ENCODE results near the gene CASP3. TPM values are rescaled to one million over a fixed set of nuclear protein-coding genes. Genes with fewer than 3 reads are reported as not detected.

CASP3 gene
- total RNA-seq, 1 experiment from 2014 or later = 107 TPM

DNA sequence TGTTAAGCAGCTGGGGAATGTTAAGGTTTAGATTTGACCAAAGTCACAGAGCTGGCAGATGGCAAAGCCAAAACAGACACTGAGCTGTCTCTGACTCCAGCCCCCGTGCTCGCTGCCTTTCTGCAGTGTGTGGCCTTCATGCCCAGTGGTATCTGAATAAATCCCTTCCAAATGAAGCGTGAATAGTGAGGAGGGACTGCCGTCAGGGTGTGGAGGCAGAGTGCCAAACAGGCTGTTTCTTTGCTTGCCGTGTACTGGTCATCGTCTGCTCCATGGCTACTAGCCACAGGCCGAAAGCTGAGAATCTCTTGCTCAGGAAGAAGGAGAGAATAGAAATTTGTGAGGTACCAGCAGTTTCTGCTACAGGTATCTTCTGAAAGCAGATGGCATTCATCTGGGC is 20.0 kb upstream of the CASP3 start:
- no peaks in the 10 kb centered on the region for H3K27me3 ChIP-seq (ENCODE audit: insufficient read depth, low read length)
- no peak overlapping the region for H2AFZ ChIP-seq (ENCODE audit: low read length)
- no peak overlapping the region for H3K9ac ChIP-seq (ENCODE audit: extremely low read depth, insufficient read length, low read length)
- H3K4me3 Mint-ChIP-seq = no peak overlapping the region
- H3K14ac ChIP-seq (ENCODE audit: insufficient read depth, low read length) = no peak overlapping the region
- no peaks in the 10 kb centered on the region for H4K20me1 ChIP-seq (ENCODE audit: control insufficient read depth, insufficient read depth, insufficient read length)
- no peaks in the 10 kb centered on the region for H3K27me3 Mint-ChIP-seq (ENCODE audit: low read depth)
- no peak overlapping the region for H2BK12ac ChIP-seq (ENCODE audit: insufficient read length, low read depth, low read length)
- no peaks in the 10 kb centered on the region for H3K9me3 Mint-ChIP-seq
- H4K5ac ChIP-seq (ENCODE audit: insufficient read length, low read depth, low read length) = no peak overlapping the region
- H3K23ac ChIP-seq (ENCODE audit: insufficient read length, low read depth, low read length) = no peak overlapping the region
- no peak overlapping the region for H3K18ac ChIP-seq (ENCODE audit: insufficient read length, low read depth, low read length)
- H3T11ph ChIP-seq (ENCODE audit: low read length) = no peak overlapping the region
- no peak for DNase-seq
- no peak overlapping the region for H2AK5ac ChIP-seq (ENCODE audit: insufficient read length, low read length)
- H3K27ac Mint-ChIP-seq = no peak overlapping the region
- no peaks in the 10 kb centered on the region for H3K79me1 ChIP-seq (ENCODE audit: insufficient read depth, low read depth, low read length, poor library complexity, severe bottlenecking)
- no peak overlapping the region for H3K27ac ChIP-seq (ENCODE audit: insufficient read length, low read depth, low read length)
- H2BK5ac ChIP-seq (ENCODE audit: insufficient read length, low read length) = no peak overlapping the region
- H3K36me3 Mint-ChIP-seq (ENCODE audit: insufficient read depth in 1 of 3, low read depth in 3 of 3) = peaks cover 2 to 34% (median 23%) of the 10 kb centered on the region in 3 experiments; a peak in 6 of 7 replicates
- no peak overlapping the region for H4K8ac ChIP-seq (replicated peaks; ENCODE audit: insufficient read length, low read depth, low read length)
- H3K56ac ChIP-seq (ENCODE audit: insufficient read length, low read depth, low read length) = no peak overlapping the region
- no peak overlapping the region for H4K91ac ChIP-seq (ENCODE audit: insufficient read length, low read depth, low read length)
- H3K4me2 ChIP-seq (ENCODE audit: insufficient read depth, insufficient read length, low read length) = no peak overlapping the region
- no CpG with 5 or more reads among the region's 7 CpGs for WGBS (ENCODE audit: extremely low coverage, insufficient read length, low lambda C conversion rate)
- no peak overlapping the region for H2BK120ac ChIP-seq (ENCODE audit: low read depth, low read length, poor library complexity, severe bottlenecking)
- no peaks in the 10 kb centered on the region for H3K79me2 ChIP-seq (ENCODE audit: insufficient read depth, low read length)
- H3K9me3 ChIP-seq (ENCODE audit: control insufficient read depth, low read depth, low read length) = no peaks in the 10 kb centered on the region
- H3K4me1 Mint-ChIP-seq = peaks cover 2% of the 10 kb centered on the region in 2 experiments
- H3K23me2 ChIP-seq (ENCODE audit: insufficient read length, low read depth, low read length, poor library complexity, severe bottlenecking) = no peaks in the 10 kb centered on the region
- H3K4me1 ChIP-seq (ENCODE audit: insufficient read depth, low read length) = no peaks in the 10 kb centered on the region
- no peak overlapping the region for H2BK20ac ChIP-seq (ENCODE audit: low read depth, low read length, poor library complexity, severe bottlenecking)
- TF ChIP-seq, protein P1, sequence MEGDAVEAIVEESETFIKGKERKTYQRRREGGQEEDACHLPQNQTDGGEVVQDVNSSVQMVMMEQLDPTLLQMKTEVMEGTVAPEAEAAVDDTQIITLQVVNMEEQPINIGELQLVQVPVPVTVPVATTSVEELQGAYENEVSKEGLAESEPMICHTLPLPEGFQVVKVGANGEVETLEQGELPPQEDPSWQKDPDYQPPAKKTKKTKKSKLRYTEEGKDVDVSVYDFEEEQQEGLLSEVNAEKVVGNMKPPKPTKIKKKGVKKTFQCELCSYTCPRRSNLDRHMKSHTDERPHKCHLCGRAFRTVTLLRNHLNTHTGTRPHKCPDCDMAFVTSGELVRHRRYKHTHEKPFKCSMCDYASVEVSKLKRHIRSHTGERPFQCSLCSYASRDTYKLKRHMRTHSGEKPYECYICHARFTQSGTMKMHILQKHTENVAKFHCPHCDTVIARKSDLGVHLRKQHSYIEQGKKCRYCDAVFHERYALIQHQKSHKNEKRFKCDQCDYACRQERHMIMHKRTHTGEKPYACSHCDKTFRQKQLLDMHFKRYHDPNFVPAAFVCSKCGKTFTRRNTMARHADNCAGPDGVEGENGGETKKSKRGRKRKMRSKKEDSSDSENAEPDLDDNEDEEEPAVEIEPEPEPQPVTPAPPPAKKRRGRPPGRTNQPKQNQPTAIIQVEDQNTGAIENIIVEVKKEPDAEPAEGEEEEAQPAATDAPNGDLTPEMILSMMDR (conservative IDR thresholded peaks at IDR 0.05) = no peak
- no peak overlapping the region for H3K4ac ChIP-seq (ENCODE audit: low read depth, low read length)
- H2BK15ac ChIP-seq (ENCODE audit: low read depth, low read length) = no peak overlapping the region

Measured in H9 (cell line).